HepG2 (cell line): ENCODE results near the gene SYS1. TPM values are rescaled to one million over a fixed set of nuclear protein-coding genes. Genes with fewer than 3 reads are reported as not detected.

ENCODE experiments used
- CC2D1A ChIP-seq: sonication (generic); formaldehyde crosslinking; IDR thresholded peaks from 2 replicates; pipeline ENCODE4 v1.8.1; 2023; ENCODE audit warnings: mild to moderate bottlenecking, missing genetic modification reagents
- CHD2 ChIP-seq: IDR thresholded peaks from 2 replicates; pipeline ENCODE4 v1.6.1; 2011; ENCODE audit warnings: low read depth, low read length, improper control_type of control experiment
- EHMT2 ChIP-seq: fragments of 200-600 bp; sonication (generic); IDR thresholded peaks from 2 replicates; pipeline ENCODE4 v1.7.0; 2017; ENCODE audit warnings: antibody characterized with exemption, low read depth, low read length, borderline replicate concordance
- FOXA3 ChIP-seq: IDR thresholded peaks from 2 replicates; pipeline ENCODE4 v1.6.1; 2016; ENCODE audit warnings: missing genetic modification reagents, missing compliant biosample characterization
- HNRNPUL1 ChIP-seq: fragments of 200-400 bp; formaldehyde crosslinking; IDR thresholded peaks from 2 replicates; pipeline ENCODE4 v1.6.1; 2017; ENCODE audit warnings: low read depth, mild to moderate bottlenecking, low read length, moderate library complexity
- KIAA2018 ChIP-seq: sonication (generic); formaldehyde crosslinking; IDR thresholded peaks from 2 replicates; pipeline ENCODE4 v1.5.0; 2020; ENCODE audit warnings: mild to moderate bottlenecking, missing genetic modification reagents, borderline replicate concordance
- MAFK ChIP-seq, 2 experiments: IDR thresholded peaks in 1 of 2; conservative IDR thresholded peaks in 1 of 2; 2 replicates each; pipeline ENCODE4 v1.6.1; 2011; ENCODE audit warnings: improper control_type of control experiment in 2 of 2, low read length in 2 of 2
- MEF2D ChIP-seq: sonication (generic); formaldehyde crosslinking; IDR thresholded peaks from 2 replicates; pipeline ENCODE4 v1.5.1; 2020; ENCODE audit warnings: mild to moderate bottlenecking, missing genetic modification reagents
- ONECUT2 ChIP-seq: sonication (generic); formaldehyde crosslinking; IDR thresholded peaks from 2 replicates; pipeline ENCODE4 v1.4.0; 2020; ENCODE audit warnings: missing genetic modification reagents
- PBX2 ChIP-seq: IDR thresholded peaks from 2 replicates; pipeline ENCODE4 v1.6.1; 2016; ENCODE audit warnings: control low read depth
- PHB2 ChIP-seq: fragments of 450-650 bp; IDR thresholded peaks from 2 replicates; pipeline ENCODE4 v1.6.1; 2018; ENCODE audit not compliant: partially characterized antibody
- SP5 ChIP-seq: IDR thresholded peaks from 2 replicates; pipeline ENCODE4 v1.6.1; 2016; ENCODE audit warnings: low read depth, borderline replicate concordance
- ZBTB44 ChIP-seq: sonication (generic); formaldehyde crosslinking; IDR thresholded peaks from 2 replicates; pipeline ENCODE4 v1.4.0; 2020; ENCODE audit warnings: missing genetic modification reagents
- ZNF362 ChIP-seq: sonication (generic); formaldehyde crosslinking; IDR thresholded peaks from 2 replicates; pipeline ENCODE4 v1.4.0; 2020; ENCODE audit warnings: missing genetic modification reagents, mild to moderate bottlenecking, borderline replicate concordance
- ZNF496 ChIP-seq: sonication (generic); formaldehyde crosslinking; IDR thresholded peaks from 2 replicates; pipeline ENCODE4 v1.8.1; 2023; ENCODE audit warnings: mild to moderate bottlenecking, moderate library complexity, missing genetic modification reagents; ENCODE audit not compliant: insufficient replicate concordance
- ZNF746 ChIP-seq: sonication (generic); formaldehyde crosslinking; IDR thresholded peaks from 2 replicates; pipeline ENCODE4 v1.8.0; 2022; ENCODE audit warnings: mild to moderate bottlenecking, missing genetic modification reagents
- ZNF766 ChIP-seq: sonication (generic); formaldehyde crosslinking; IDR thresholded peaks from 2 replicates; pipeline ENCODE4 v1.5.0; 2020; ENCODE audit warnings: missing genetic modification reagents, borderline replicate concordance
- polyA plus RNA-seq, 8 experiments: library from polyadenylated mRNA; depleted of rRNA in 3 of 8; stranded (reverse) in 7 of 8; unstranded in 1 of 8; fragments of >200 nt; fragmentation: Illumina TruSeq in 4 of 8; extraction: Trizol in 4 of 8; gene quantifications; 2 replicates each; pipeline versions ENCODE4 v1.2.1 to v1.2.3, GENCODE V29; 2011 to 2016; ENCODE audit warnings: low read depth in 4 of 8, missing spikeins in 1 of 8, mixed read lengths in 1 of 8; ENCODE audit not compliant: insufficient read depth in 1 of 8
- total RNA-seq, 5 experiments: library from RNA; depleted of rRNA; stranded (reverse); fragments of >200 nt; fragmentation: Illumina TruSeq; extraction: Trizol; gene quantifications; 2 replicates each; pipeline ENCODE4 v1.2.3, GENCODE V29; 2016; ENCODE audit warnings: low read depth in 1 of 5

Gene SYS1
- total and polyA plus RNA-seq, 2 of the 13 experiments (the other 11 are each of a cell fraction or from before 2014, with no cell fraction given) = 38.3 to 65.6 TPM

- TF ChIP-seq KIAA2018 (CRISPR knock-in tag) (no peak), ZNF766 (CRISPR knock-in tag) (peak; percentile 91), CC2D1A (CRISPR knock-in tag) (peak; percentile 79), FOXA3 (peak; percentile 60), PHB2 (no peak), ZNF362 (no peak), MAFK (conservative IDR thresholded peaks at IDR 0.05 in 1 of 2, IDR thresholded peaks at IDR 0.05 in 1 of 2; ENCODE audit: low read length in 2 of 2) (no peak), ZNF746 (CRISPR knock-in tag) (peak; percentile 50; the same call in 1 of the 2 replicates), SP5 (no peak), PBX2 (no peak), ONECUT2 (CRISPR knock-in tag) (peak; percentile 8; the same call in 1 of the 2 replicates), ZBTB44 (CRISPR knock-in tag) (no peak), EHMT2 (peak; percentile 95; the same call in 1 of the 2 replicates), HNRNPUL1 (no peak), CHD2 (no peak), ZNF496 (CRISPR knock-in tag) (no peak), MEF2D (CRISPR knock-in tag) (peak; percentile 86)
Measured at GRCh38 chr20:45415822-45416637, 53.1 kb downstream of the SYS1 start, which contains the start of gene PIGT (continued).
